Measurements from ENCODE around the gene GBX2. TPM values are rescaled to one million over a fixed set of nuclear protein-coding genes. Genes with fewer than 3 reads are reported as not detected.

The GBX2 gene
- total and polyA plus RNA-seq, 2 experiments from 2014 or later = 0.45 TPM; not detected in 1

DNA sequence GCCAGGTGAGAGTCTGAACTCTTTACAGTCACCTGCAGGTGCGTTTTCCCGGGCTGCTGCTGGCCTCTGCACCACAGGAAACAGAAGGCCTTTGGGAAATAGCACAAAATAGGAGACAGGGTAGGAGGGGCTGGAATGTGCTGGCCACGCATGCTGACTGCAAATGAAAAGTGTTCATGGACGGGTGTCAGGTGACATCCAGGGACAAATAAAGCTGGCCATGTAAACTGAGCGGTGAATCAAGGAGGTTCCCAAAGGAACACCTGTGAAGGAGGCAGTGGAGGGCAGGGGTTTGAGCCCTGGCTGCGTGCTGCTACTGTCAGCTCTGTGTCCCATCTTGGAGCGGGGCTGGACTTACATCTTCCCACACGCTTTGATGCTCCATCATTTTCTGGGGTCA, 42.4 kb upstream of the GBX2 start:
- H3K27me3 ChIP-seq = no peaks in the 10 kb centered on the region
- H3K4me1 ChIP-seq (ENCODE audit: insufficient read depth) = no peaks in the 10 kb centered on the region
- no peaks in the 10 kb centered on the region for H3K36me3 ChIP-seq (replicated peaks; ENCODE audit: insufficient read depth, low read depth)
- no peaks in the 10 kb centered on the region for H3K9me2 ChIP-seq (replicated peaks; ENCODE audit: insufficient read depth)
- WGBS (ENCODE audit: low lambda C conversion rate, missing lambda C conversion rate) = 70% methylated on average over 8 of the region's 8 CpGs
- H3K4me3 ChIP-seq = no peak overlapping the region
- no peak for TF ChIP-seq EZH2phosphoT487 (IDR thresholded peaks at IDR 0.05; ENCODE audit: low read depth, severe bottlenecking, unreplicated experiment)
- no peak for TF ChIP-seq EZH2 (IDR thresholded peaks at IDR 0.05; ENCODE audit: borderline replicate concordance)
- no peak for TF ChIP-seq CTCF (IDR thresholded peaks at IDR 0.05; ENCODE audit: poor library complexity)
- no peak for DNase-seq (ENCODE audit: low spot score)
- no peak overlapping the region for H2AFZ ChIP-seq
- no peaks in the 10 kb centered on the region for H3K79me2 ChIP-seq
- H3K4me2 ChIP-seq = no peak overlapping the region
- no peak overlapping the region for H3K27ac ChIP-seq
- no peaks in the 10 kb centered on the region for H3K9me3 ChIP-seq (ENCODE audit: low read depth)
- H4K20me1 ChIP-seq (ENCODE audit: insufficient read depth, poor library complexity, severe bottlenecking) = no peaks in the 10 kb centered on the region

- H3K4me1 ChIP-seq (ENCODE audit: insufficient read depth) = no peaks in the 10 kb centered on the region
- no peaks in the 10 kb centered on the region for H3K36me3 ChIP-seq (replicated peaks; ENCODE audit: insufficient read depth, low read depth)
- DNase-seq (ENCODE audit: low spot score) = no peak
- no peaks in the 10 kb centered on the region for H3K9me2 ChIP-seq (replicated peaks; ENCODE audit: insufficient read depth)
- no peak overlapping the region for H3K27ac ChIP-seq
- H4K20me1 ChIP-seq (ENCODE audit: insufficient read depth, poor library complexity, severe bottlenecking) = no peaks in the 10 kb centered on the region
- 79% methylated on average over 5 of the region's 5 CpGs for WGBS (ENCODE audit: low lambda C conversion rate, missing lambda C conversion rate)
- H3K9me3 ChIP-seq (ENCODE audit: low read depth) = no peaks in the 10 kb centered on the region
- H3K4me3 ChIP-seq = no peak overlapping the region
- no peak overlapping the region for H2AFZ ChIP-seq
- H3K79me2 ChIP-seq = no peaks in the 10 kb centered on the region
- no peak overlapping the region for H3K4me2 ChIP-seq
- TF ChIP-seq EZH2phosphoT487 (IDR thresholded peaks at IDR 0.05; ENCODE audit: low read depth, severe bottlenecking, unreplicated experiment) (no peak), CTCF (IDR thresholded peaks at IDR 0.05; ENCODE audit: poor library complexity) (no peak), EZH2 (IDR thresholded peaks at IDR 0.05; ENCODE audit: borderline replicate concordance) (no peak)
- H3K27me3 ChIP-seq = no peaks in the 10 kb centered on the region
Measured at GRCh38 chr2:236209996-236210395, 41.8 kb upstream of the GBX2 start.

DNA sequence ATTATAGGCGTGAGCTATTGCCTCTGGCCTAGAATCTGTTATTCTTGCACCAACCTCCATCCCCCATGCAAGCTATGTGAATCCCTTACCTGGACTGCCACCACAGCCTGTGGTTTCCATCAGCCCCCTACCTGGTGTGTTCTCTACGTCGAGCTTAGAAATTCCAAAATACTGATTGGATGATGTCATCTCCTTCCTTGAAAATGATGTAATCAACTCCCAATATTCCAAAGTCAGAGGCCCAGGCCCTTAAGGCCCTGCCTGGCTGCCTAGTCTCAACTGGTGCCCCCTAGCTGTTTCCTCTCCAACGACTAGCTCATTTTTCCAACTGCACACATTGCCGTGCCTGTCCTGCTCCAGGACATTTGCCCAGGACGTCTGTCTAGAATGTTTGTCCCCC, 41.3 kb upstream of the GBX2 start:
- no peak overlapping the region for H3K4me2 ChIP-seq
- H3K4me3 ChIP-seq = no peak overlapping the region
- H3K27ac ChIP-seq = no peak overlapping the region
- no peaks in the 10 kb centered on the region for H3K36me3 ChIP-seq (replicated peaks; ENCODE audit: insufficient read depth, low read depth)
- H2AFZ ChIP-seq = no peak overlapping the region
- H3K9me2 ChIP-seq (replicated peaks; ENCODE audit: insufficient read depth) = no peaks in the 10 kb centered on the region
- DNase-seq (ENCODE audit: low spot score) = no peak
- no peaks in the 10 kb centered on the region for H3K4me1 ChIP-seq (ENCODE audit: insufficient read depth)
- no peak for TF ChIP-seq EZH2phosphoT487 (IDR thresholded peaks at IDR 0.05; ENCODE audit: low read depth, severe bottlenecking, unreplicated experiment)
- TF ChIP-seq CTCF (IDR thresholded peaks at IDR 0.05; ENCODE audit: poor library complexity) = no peak
- TF ChIP-seq EZH2 (IDR thresholded peaks at IDR 0.05; ENCODE audit: borderline replicate concordance) = no peak
- H4K20me1 ChIP-seq (ENCODE audit: insufficient read depth, poor library complexity, severe bottlenecking) = no peaks in the 10 kb centered on the region
- no peaks in the 10 kb centered on the region for H3K79me2 ChIP-seq
- H3K9me3 ChIP-seq (ENCODE audit: low read depth) = no peaks in the 10 kb centered on the region
- 71% methylated on average over 6 of the region's 6 CpGs for WGBS (ENCODE audit: low lambda C conversion rate, missing lambda C conversion rate)
- H3K27me3 ChIP-seq = no peaks in the 10 kb centered on the region

Measured in hepatocyte (in vitro differentiated cells).